GM12878 (cell line): Measurements from ENCODE around the gene PLPP2. TPM values are rescaled to one million over a fixed set of nuclear protein-coding genes. Genes with fewer than 3 reads are reported as not detected.
"Not testable (repeated sequence)": the region's sequence is repeated elsewhere in the genome, so short reads cannot be mapped to it uniquely, and the experiment has no call there.

Experiments used
- ATAC-seq: fragments of 200-7000 bp; cut with Tn5 transposase; 3 replicates; pipeline ENCODE4 v1.9.1; 2020; ENCODE audit warnings: mild to moderate bottlenecking, moderate library complexity
- BruUV-seq: library from RNA; stranded (reverse); fragments of 400-500 nt; replicated peaks from 2 replicates; lab custom pipeline; 2021; lab: Mats Ljungman, UMichigan
- CTCF ChIA-PET: fragments of 300-600 bp; sonication (Branson Sonifier 250); formaldehyde crosslinking; extraction: SDS; loops from one replicate; lab custom pipeline; 2021; ENCODE audit warnings: inconsistent platforms; lab: Yijun Ruan, JAX
- POLR2A ChIA-PET: fragments of 350-600 bp; formaldehyde crosslinking; extraction: SDS; loops from one replicate; lab custom pipeline; 2021; ENCODE audit warnings: inconsistent platforms; lab: Charles Lee
- RAD21 ChIA-PET: fragments of 300-600 bp; sonication (Branson Sonifier 250); formaldehyde crosslinking; loops from one replicate; lab custom pipeline; 2023; ENCODE audit warnings: antibody characterized with exemption; ENCODE audit not compliant: unreplicated experiment; lab: Charles Lee
- SMC1A ChIA-PET: fragments of 300-600 bp; sonication (Branson Sonifier 250); formaldehyde crosslinking; loops from one replicate; lab custom pipeline; 2023; ENCODE audit not compliant: unreplicated experiment, uncharacterized antibody; lab: Charles Lee
- DNase-seq: peaks from one replicate; pipeline ENCODE4 v3.0.0-alpha.2; 2011; ENCODE audit warnings: low read depth, low spot score
- FAIRE-seq: peaks from 3 replicates; lab custom pipeline; 2011; peaks lifted over from hg19 to GRCh38; lab: Jason Lieb, UNC
- H2AFZ ChIP-seq: 2 replicates; pipeline ENCODE4 v1.6.0; 2011; ENCODE audit warnings: low read depth, low read length, control low read depth; ENCODE audit not compliant: control insufficient read depth
- H3K27ac ChIP-seq: 2 replicates; pipeline ENCODE4 v1.5.1; 2011; ENCODE audit warnings: control low read depth; ENCODE audit not compliant: control insufficient read depth, insufficient read depth
- H3K27me3 ChIP-seq, 2 experiments: replicated peaks in 1 of 2; 2 replicates each; pipeline versions ENCODE4 v1.6.0 to v1.6.1; 2011; ENCODE audit warnings: low read length in 1 of 2; ENCODE audit not compliant: control insufficient read depth in 2 of 2, insufficient read depth in 2 of 2
- H3K36me3 ChIP-seq, 2 experiments: 2 replicates each; pipeline ENCODE4 v1.5.1; 2011; ENCODE audit warnings: low read length in 1 of 2; ENCODE audit not compliant: control insufficient read depth in 2 of 2, insufficient read depth in 2 of 2
- H3K4me1 ChIP-seq: 2 replicates; pipeline ENCODE4 v1.6.1; 2011; ENCODE audit warnings: mild to moderate bottlenecking, low read length, moderate library complexity, mixed read lengths; ENCODE audit not compliant: control insufficient read depth, insufficient read depth
- H3K4me2 ChIP-seq: 2 replicates; pipeline ENCODE4 v1.6.0; 2011; ENCODE audit warnings: control low read depth; ENCODE audit not compliant: control insufficient read depth, insufficient read depth
- H3K4me3 ChIP-seq: fragments of 200-600 bp; sonication (generic); 2 replicates; pipeline ENCODE4 v1.5.1; 2016
- H3K79me2 ChIP-seq: 2 replicates; pipeline ENCODE4 v1.6.0; 2011; ENCODE audit warnings: low read length; ENCODE audit not compliant: control insufficient read depth, insufficient read depth
- H3K9ac ChIP-seq: 2 replicates; pipeline ENCODE4 v1.8.0; 2011; ENCODE audit warnings: low read length, control low read depth, mixed read lengths; ENCODE audit not compliant: control insufficient read depth, insufficient read depth
- H3K9me3 ChIP-seq: replicated peaks from 3 replicates; pipeline ENCODE4 v1.5.1; 2011; ENCODE audit warnings: mild to moderate bottlenecking, low read length; ENCODE audit not compliant: control insufficient read depth, insufficient read depth
- H4K20me1 ChIP-seq: 2 replicates; pipeline ENCODE4 v1.6.0; 2011; ENCODE audit not compliant: control insufficient read depth, insufficient read depth
- CBX3 ChIP-seq: fragments of 200-600 bp; sonication (generic); IDR thresholded peaks from 2 replicates; pipeline ENCODE4 v1.6.1; 2016; ENCODE audit warnings: low read depth, borderline replicate concordance
- CHD4 ChIP-seq: fragments of 200-600 bp; sonication (generic); IDR thresholded peaks from 2 replicates; pipeline ENCODE4 v1.6.1; 2016; ENCODE audit warnings: mild to moderate bottlenecking
- ETV6 ChIP-seq, 2 experiments: fragments of 450-650 bp in 1 of 2; IDR thresholded peaks in 1 of 2; conservative IDR thresholded peaks in 1 of 2; 2 replicates each; pipeline ENCODE4 v1.6.1; 2014; ENCODE audit warnings: antibody characterized with exemption in 1 of 2, borderline replicate concordance in 1 of 2, low read depth in 1 of 2, mild to moderate bottlenecking in 1 of 2, moderate library complexity in 1 of 2
- KAT2A ChIP-seq: conservative IDR thresholded peaks from 2 replicates; pipeline ENCODE4 v1.6.1; 2011; ENCODE audit warnings: low read depth, low read length; ENCODE audit not compliant: control insufficient read depth
- RAD51 ChIP-seq: fragments of 450-650 bp; IDR thresholded peaks from 2 replicates; pipeline ENCODE4 v1.6.1; 2016; ENCODE audit warnings: moderate library complexity, mild to moderate bottlenecking, inconsistent platforms
- SMC3 ChIP-seq: IDR thresholded peaks from 2 replicates; pipeline ENCODE4 v1.6.1; 2011; ENCODE audit warnings: low read length, improper control_type of control experiment, borderline replicate concordance
- TCF3 ChIP-seq: IDR thresholded peaks from 2 replicates; pipeline ENCODE4 v1.6.1; 2012; ENCODE audit warnings: low read depth, mild to moderate bottlenecking, low read length, borderline replicate concordance; ENCODE audit not compliant: insufficient read depth
- YY1 ChIP-seq: IDR thresholded peaks from 2 replicates; pipeline ENCODE4 v1.6.1; 2011; ENCODE audit warnings: low read depth, mild to moderate bottlenecking, low read length
- ZNF217 ChIP-seq: fragments of 450-650 bp; IDR thresholded peaks from 2 replicates; pipeline ENCODE4 v1.6.1; 2017; ENCODE audit warnings: antibody characterized with exemption, mild to moderate bottlenecking
- ZNF274 ChIP-seq: IDR thresholded peaks from one replicate; pipeline ENCODE4 v1.8.0; 2011; ENCODE audit not compliant: insufficient read length, insufficient read depth
- WGBS: methylation state at CpG from one replicate; pipeline ENCODE4 v1.1.6; 2016; ENCODE audit warnings: low lambda C conversion rate; ENCODE audit not compliant: insufficient replicate concordance, insufficient coverage; ENCODE audit errors: missing lambda C conversion rate; 5-methylcytosine and 5-hydroxymethylcytosine counted together
- in situ Hi-C: fragments of 300-500 bp; cut with MboI; formaldehyde crosslinking; loops from 9 replicates; pipeline ENCODE4 v1.14.3; 2018; ENCODE audit warnings: mixed read lengths
- intact Hi-C: fragments of 100-400 bp; cut with micrococcal nuclease; formaldehyde crosslinking; loops from one replicate; pipeline ENCODE4 v1.14.2; 2022; ENCODE audit not compliant: unreplicated experiment
- polyA plus RNA-seq, 11 experiments: library from polyadenylated mRNA; depleted of rRNA in 4 of 11; unstranded in 6 of 11; stranded (reverse) in 5 of 11; fragments of >200 nt; fragmentation: Nextera tagmentation in 4 of 11; fragmentation: Illumina TruSeq in 1 of 11; extraction: Ambion mirVana in 4 of 11; extraction: Trizol in 1 of 11; gene quantifications; 1 replicate in 1 of 11; 2 replicates in 10 of 11; pipeline versions ENCODE4 v1.2.1 to v1.2.3, GENCODE V29; 2011 to 2016; ENCODE audit warnings: inconsistent platforms in 2 of 11, missing spikeins in 2 of 11, low read depth in 1 of 11
- total RNA-seq, 4 experiments: library from RNA; depleted of rRNA in 3 of 4; stranded (reverse); fragments of >200 nt in 3 of 4; fragmentation: Illumina TruSeq in 1 of 4; extraction: Trizol in 1 of 4; gene quantifications; 2 replicates each; pipeline versions ENCODE4 v1.2.1 to v1.2.3, GENCODE V29; 2013 to 2021
- TF ChIP-seq, protein P1 (sequence below): fragments of 450-650 bp; IDR thresholded peaks from 2 replicates; pipeline ENCODE4 v1.6.1; 2016; ENCODE audit warnings: mild to moderate bottlenecking
- TF ChIP-seq, protein P2 (sequence below): fragments of 150-350 bp; IDR thresholded peaks from 2 replicates; pipeline ENCODE4 v1.6.1; 2014; ENCODE audit warnings: mild to moderate bottlenecking, low read depth, low read length
- TF ChIP-seq, protein P3 (sequence below): fragments of 450-650 bp; IDR thresholded peaks from 2 replicates; pipeline ENCODE4 v1.6.1; 2017; ENCODE audit warnings: mild to moderate bottlenecking, low read depth, inconsistent platforms; ENCODE audit not compliant: poor library complexity, severe bottlenecking

Gene PLPP2
- total and polyA plus RNA-seq, 10 of the 15 experiments (the other 5 are each of a cell fraction or from before 2014, with no cell fraction given), result 0.04 to 0.62 (median 0.14) TPM; not detected in 7

DNA sequence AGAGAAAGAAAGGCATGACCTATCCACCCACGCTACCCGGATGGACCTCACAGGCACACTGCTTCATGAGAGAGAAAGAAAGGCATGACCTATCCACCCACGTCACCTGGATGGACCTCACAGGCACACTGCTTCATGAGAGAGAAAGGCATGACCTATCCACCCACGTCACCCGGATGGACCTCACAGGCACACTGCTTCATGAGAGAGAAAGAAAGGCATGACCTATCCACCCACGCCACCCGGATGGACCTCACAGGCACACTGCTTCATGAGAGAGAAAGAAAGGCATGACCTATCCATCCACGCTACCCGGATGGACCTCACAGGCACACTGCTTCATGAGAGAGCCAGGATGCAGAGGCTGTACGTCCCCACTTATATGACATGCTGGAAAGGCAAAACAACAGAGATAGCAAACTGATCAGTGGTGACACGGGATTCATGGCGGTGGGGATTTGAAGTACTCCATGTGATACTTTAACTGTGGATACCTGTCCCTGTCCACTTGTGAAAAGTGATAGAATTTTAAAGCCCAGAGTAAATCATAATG lies 20.4 kb downstream of the PLPP2 start:
- H3K4me2 ChIP-seq, ATAC-seq, H3K4me3 ChIP-seq, DNase-seq, H3K27ac ChIP-seq, FAIRE-seq, H3K9me3 ChIP-seq, H3K79me2 ChIP-seq, in situ Hi-C loops, BruUV-seq, CTCF ChIA-PET, SMC1A ChIA-PET, H2AFZ ChIP-seq, RAD21 ChIA-PET, POLR2A ChIA-PET, intact Hi-C loops, H3K4me1 ChIP-seq, H4K20me1 ChIP-seq, H3K9ac ChIP-seq, H3K27me3 ChIP-seq, H3K36me3 ChIP-seq: not testable (repeated sequence)
- 65% methylated on average over 11 of the region's 12 CpGs for whole genome bisulfite sequencing
- TF ChIP-seq, protein P1, sequence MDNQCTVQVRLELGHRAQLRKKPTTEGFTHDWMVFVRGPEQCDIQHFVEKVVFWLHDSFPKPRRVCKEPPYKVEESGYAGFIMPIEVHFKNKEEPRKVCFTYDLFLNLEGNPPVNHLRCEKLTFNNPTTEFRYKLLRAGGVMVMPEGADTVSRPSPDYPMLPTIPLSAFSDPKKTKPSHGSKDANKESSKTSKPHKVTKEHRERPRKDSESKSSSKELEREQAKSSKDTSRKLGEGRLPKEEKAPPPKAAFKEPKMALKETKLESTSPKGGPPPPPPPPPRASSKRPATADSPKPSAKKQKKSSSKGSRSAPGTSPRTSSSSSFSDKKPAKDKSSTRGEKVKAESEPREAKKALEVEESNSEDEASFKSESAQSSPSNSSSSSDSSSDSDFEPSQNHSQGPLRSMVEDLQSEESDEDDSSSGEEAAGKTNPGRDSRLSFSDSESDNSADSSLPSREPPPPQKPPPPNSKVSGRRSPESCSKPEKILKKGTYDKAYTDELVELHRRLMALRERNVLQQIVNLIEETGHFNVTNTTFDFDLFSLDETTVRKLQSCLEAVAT, result peak; percentile 93

DNA sequence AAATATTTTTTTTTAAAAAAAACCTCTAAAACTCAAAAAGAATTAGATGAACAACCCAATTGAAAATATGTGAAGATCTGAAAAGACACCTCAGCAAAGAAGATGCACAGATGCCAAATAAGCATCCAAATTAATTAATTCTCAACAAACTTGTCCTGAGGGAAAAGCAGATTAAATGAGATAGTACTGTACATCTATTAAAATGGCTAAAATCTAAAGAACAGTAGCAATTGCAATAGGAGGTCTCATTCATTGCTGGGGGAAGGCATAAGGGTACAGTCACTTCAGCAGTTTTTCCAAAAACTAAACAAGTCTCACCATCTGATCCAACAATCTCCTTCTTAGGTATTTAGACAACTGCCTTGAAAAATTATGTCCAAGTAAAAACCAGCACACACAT lies 22.0 kb downstream of the PLPP2 start:
- H3K27me3 ChIP-seq, result no peaks in the 10 kb centered on the region
- H3K4me1 ChIP-seq, result no peaks in the 10 kb centered on the region
- H3K4me2 ChIP-seq, result no peak overlapping the region
- H3K79me2 ChIP-seq, result no peaks in the 10 kb centered on the region
- no peak for FAIRE-seq
- H2AFZ ChIP-seq, result no peak overlapping the region
- H3K36me3 ChIP-seq, result no peaks in the 10 kb centered on the region
- POLR2A ChIA-PET, result no interaction called here
- intact Hi-C loops (no loop called here), in situ Hi-C loops (no loop called here)
- RAD21 ChIA-PET, result no interaction called here
- no peaks in the 10 kb centered on the region for H4K20me1 ChIP-seq
- SMC1A ChIA-PET, result no interaction called here
- H3K9me3 ChIP-seq, result no peaks in the 10 kb centered on the region
- no peak overlapping the region for H3K27ac ChIP-seq
- no peak overlapping the region for H3K4me3 ChIP-seq
- no peak for ATAC-seq
- no peak overlapping the region for H3K9ac ChIP-seq
- no peak for DNase-seq
- CTCF ChIA-PET, result no interaction called here
- no TSS peak for BruUV-seq
- TF ChIP-seq SMC3 (no peak), KAT2A (no peak), ZNF217 (no peak), ETV6 (conservative IDR thresholded peaks at IDR 0.05 in 1 of 2, IDR thresholded peaks at IDR 0.05 in 1 of 2; ENCODE audit: borderline replicate concordance in 1 of 2, low read depth in 1 of 2) (no peak), YY1 (no peak), CHD4 (no peak), TCF3 (no peak), ZNF274 (no peak), CBX3 (no peak), RAD51 (no peak)
- TF ChIP-seq, protein P2, sequence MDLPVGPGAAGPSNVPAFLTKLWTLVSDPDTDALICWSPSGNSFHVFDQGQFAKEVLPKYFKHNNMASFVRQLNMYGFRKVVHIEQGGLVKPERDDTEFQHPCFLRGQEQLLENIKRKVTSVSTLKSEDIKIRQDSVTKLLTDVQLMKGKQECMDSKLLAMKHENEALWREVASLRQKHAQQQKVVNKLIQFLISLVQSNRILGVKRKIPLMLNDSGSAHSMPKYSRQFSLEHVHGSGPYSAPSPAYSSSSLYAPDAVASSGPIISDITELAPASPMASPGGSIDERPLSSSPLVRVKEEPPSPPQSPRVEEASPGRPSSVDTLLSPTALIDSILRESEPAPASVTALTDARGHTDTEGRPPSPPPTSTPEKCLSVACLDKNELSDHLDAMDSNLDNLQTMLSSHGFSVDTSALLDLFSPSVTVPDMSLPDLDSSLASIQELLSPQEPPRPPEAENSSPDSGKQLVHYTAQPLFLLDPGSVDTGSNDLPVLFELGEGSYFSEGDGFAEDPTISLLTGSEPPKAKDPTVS, result no peak
- TF ChIP-seq, protein P3, sequence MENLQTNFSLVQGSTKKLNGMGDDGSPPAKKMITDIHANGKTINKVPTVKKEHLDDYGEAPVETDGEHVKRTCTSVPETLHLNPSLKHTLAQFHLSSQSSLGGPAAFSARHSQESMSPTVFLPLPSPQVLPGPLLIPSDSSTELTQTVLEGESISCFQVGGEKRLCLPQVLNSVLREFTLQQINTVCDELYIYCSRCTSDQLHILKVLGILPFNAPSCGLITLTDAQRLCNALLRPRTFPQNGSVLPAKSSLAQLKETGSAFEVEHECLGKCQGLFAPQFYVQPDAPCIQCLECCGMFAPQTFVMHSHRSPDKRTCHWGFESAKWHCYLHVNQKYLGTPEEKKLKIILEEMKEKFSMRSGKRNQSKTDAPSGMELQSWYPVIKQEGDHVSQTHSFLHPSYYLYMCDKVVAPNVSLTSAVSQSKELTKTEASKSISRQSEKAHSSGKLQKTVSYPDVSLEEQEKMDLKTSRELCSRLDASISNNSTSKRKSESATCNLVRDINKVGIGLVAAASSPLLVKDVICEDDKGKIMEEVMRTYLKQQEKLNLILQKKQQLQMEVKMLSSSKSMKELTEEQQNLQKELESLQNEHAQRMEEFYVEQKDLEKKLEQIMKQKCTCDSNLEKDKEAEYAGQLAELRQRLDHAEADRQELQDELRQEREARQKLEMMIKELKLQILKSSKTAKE, result no peak
